Neural cell (in vitro differentiated cells): ENCODE measurements around the gene BET1L. TPM values are rescaled to one million over a fixed set of nuclear protein-coding genes. Genes with fewer than 3 reads are reported as not detected.

Source experiments
- H2AFZ ChIP-seq: fragments of 200-600, 300-800 bp; sonication (generic), shearing (Covaris generic); 2 replicates; pipeline ENCODE4 v1.6.0; 2014; ENCODE audit warnings: low read depth, mild to moderate bottlenecking, antibody characterized with exemption, low read length, moderate library complexity
- H3F3A ChIP-seq: fragments of 200-600 bp; shearing (Covaris generic); 2 replicates; pipeline ENCODE4 v1.6.1; 2016; ENCODE audit warnings: mild to moderate bottlenecking, moderate library complexity, mixed read lengths, antibody characterized with exemption, low read length; ENCODE audit not compliant: insufficient read depth, poor library complexity, severe bottlenecking
- H3K27ac ChIP-seq: fragments of 200-600, 300-800 bp; sonication (generic), shearing (Covaris generic); 2 replicates; pipeline ENCODE4 v1.5.1; 2014; ENCODE audit warnings: mild to moderate bottlenecking, low read length, moderate library complexity
- H3K27me3 ChIP-seq: fragments of 300-800, 200-600 bp; sonication (generic), shearing (Covaris generic); 2 replicates; pipeline ENCODE4 v1.6.0; 2014; ENCODE audit warnings: mild to moderate bottlenecking, low read depth, low read length, moderate library complexity; ENCODE audit not compliant: insufficient read depth
- H3K36me3 ChIP-seq: fragments of 300-800, 200-600 bp; sonication (generic), shearing (Covaris generic); 2 replicates; pipeline ENCODE4 v1.5.1; 2014; ENCODE audit warnings: mild to moderate bottlenecking, antibody characterized with exemption, low read length, moderate library complexity; ENCODE audit not compliant: insufficient read depth
- H3K4me2 ChIP-seq: fragments of 300-800, 200-600 bp; sonication (generic), shearing (Covaris generic); 2 replicates; pipeline ENCODE4 v1.6.0; 2014; ENCODE audit warnings: mild to moderate bottlenecking, low read length
- H3K4me3 ChIP-seq: fragments of 300-800, 200-600 bp; sonication (generic), shearing (Covaris generic); 2 replicates; pipeline ENCODE4 v1.5.1; 2014; ENCODE audit warnings: mild to moderate bottlenecking, low read length, moderate library complexity
- H3K79me2 ChIP-seq: fragments of 200-600 bp; shearing (Covaris generic); replicated peaks from 2 replicates; pipeline ENCODE4 v1.6.0; 2014; ENCODE audit warnings: mild to moderate bottlenecking, low read length, moderate library complexity; ENCODE audit not compliant: insufficient read depth
- H3K9ac ChIP-seq: fragments of 300-800, 200-600 bp; sonication (generic), shearing (Covaris generic); 2 replicates; pipeline ENCODE4 v1.6.1; 2016; ENCODE audit warnings: mild to moderate bottlenecking, low read length, mixed read lengths
- H3K9me2 ChIP-seq: fragments of 200-600 bp; shearing (Covaris generic); 2 replicates; pipeline ENCODE4 v1.6.1; 2016; ENCODE audit warnings: mild to moderate bottlenecking, low read length, mixed read lengths; ENCODE audit not compliant: insufficient read depth
- H3K9me3 ChIP-seq: fragments of 200-600, 300-800 bp; sonication (generic), shearing (Covaris generic); 2 replicates; pipeline ENCODE4 v1.6.1; 2016; ENCODE audit warnings: mild to moderate bottlenecking, mixed run types, low read length, moderate library complexity, mixed read lengths
- H4K20me1 ChIP-seq: fragments of 200-600 bp; shearing (Covaris generic); 2 replicates; pipeline ENCODE4 v1.6.1; 2016; ENCODE audit warnings: mild to moderate bottlenecking, mixed run types; ENCODE audit not compliant: insufficient read depth
- CTCF ChIP-seq: fragments of 450-650 bp; IDR thresholded peaks from 2 replicates; pipeline ENCODE4 v1.5.1; 2014; ENCODE audit warnings: antibody characterized with exemption, mild to moderate bottlenecking, moderate library complexity; ENCODE audit not compliant: poor library complexity, severe bottlenecking
- EP300 ChIP-seq: fragments of 450-650 bp; conservative IDR thresholded peaks from 2 replicates; pipeline ENCODE4 v1.6.1; 2014; ENCODE audit warnings: antibody characterized with exemption, mild to moderate bottlenecking, moderate library complexity; ENCODE audit not compliant: poor library complexity, severe bottlenecking
- EZH2 ChIP-seq: fragments of 200-600, 300-800 bp; shearing (Covaris generic), sonication (generic); IDR thresholded peaks from 2 replicates; pipeline ENCODE4 v1.6.1; 2014; ENCODE audit warnings: antibody characterized with exemption, low read length, borderline replicate concordance, mild to moderate bottlenecking; ENCODE audit not compliant: insufficient read depth, poor library complexity, severe bottlenecking
- MXI1 ChIP-seq: fragments of 450-650 bp; conservative IDR thresholded peaks from 2 replicates; pipeline ENCODE4 v1.6.1; 2014; ENCODE audit warnings: antibody characterized with exemption, mild to moderate bottlenecking; ENCODE audit not compliant: poor library complexity, severe bottlenecking
- POLR2AphosphoS5 ChIP-seq: IDR thresholded peaks from 2 replicates; pipeline ENCODE4 v1.6.1; 2012
- RAD21 ChIP-seq: fragments of 450-650 bp; conservative IDR thresholded peaks from 2 replicates; pipeline ENCODE4 v1.6.1; 2014; ENCODE audit warnings: antibody characterized with exemption, mild to moderate bottlenecking, moderate library complexity
- REST ChIP-seq: IDR thresholded peaks from 2 replicates; pipeline ENCODE4 v1.6.1; 2012; ENCODE audit warnings: borderline replicate concordance
- SMC3 ChIP-seq: fragments of 450-650 bp; conservative IDR thresholded peaks from 2 replicates; pipeline ENCODE4 v1.6.1; 2014; ENCODE audit warnings: antibody characterized with exemption, mild to moderate bottlenecking, moderate library complexity; ENCODE audit not compliant: poor library complexity
- TAF1 ChIP-seq: IDR thresholded peaks from 2 replicates; pipeline ENCODE4 v1.6.1; 2012; ENCODE audit warnings: low read depth
- polyA plus RNA-seq: library from polyadenylated mRNA; depleted of rRNA; stranded (reverse); fragments of >200 nt; gene quantifications from 2 replicates; pipeline ENCODE4 v1.2.3, GENCODE V29; 2014

BET1L gene
- polyA plus RNA-seq, 1 donor from 2014 or later: 7.6 TPM

- Histone ChIP-seq H3F3A (no peaks in the 10 kb centered on the region), H3K9ac (no peak overlapping the region), H3K27me3 (no peaks in the 10 kb centered on the region), H3K79me2 (peaks cover 13% of the 10 kb centered on the region), H3K9me3 (no peaks in the 10 kb centered on the region), H3K9me2 (no peaks in the 10 kb centered on the region), H4K20me1 (no peaks in the 10 kb centered on the region), H3K27ac (no peak overlapping the region), H3K36me3 (no peaks in the 10 kb centered on the region), H3K4me3 (no peak overlapping the region), H3K4me2 (no peak overlapping the region), H2AFZ (no peak overlapping the region)
- TF ChIP-seq EP300 (no peak), MXI1 (no peak), CTCF (no peak), REST (no peak), EZH2 (no peak), RAD21 (no peak), SMC3 (no peak), POLR2AphosphoS5 (no peak), TAF1 (no peak)
These were observed 3.9 kb downstream of the BET1L start for GRCh38 chr11:203056-203944.

GRCh38 chr11:202490-202889, 4.7 kb downstream of the BET1L start:
- H3K9ac ChIP-seq: no peak overlapping the region
- H4K20me1 ChIP-seq: no peaks in the 10 kb centered on the region
- no peak overlapping the region for H3K4me2 ChIP-seq
- no peaks in the 10 kb centered on the region for H3K9me2 ChIP-seq
- no peaks in the 10 kb centered on the region for H3K9me3 ChIP-seq
- H3K36me3 ChIP-seq: no peaks in the 10 kb centered on the region
- TF ChIP-seq SMC3 (no peak), MXI1 (no peak)
- H3K27me3 ChIP-seq: no peaks in the 10 kb centered on the region
- H3F3A ChIP-seq: no peaks in the 10 kb centered on the region
- peaks cover 13% of the 10 kb centered on the region for H3K79me2 ChIP-seq
- H3K27ac ChIP-seq: no peak overlapping the region
- H2AFZ ChIP-seq: no peak overlapping the region
- no peak overlapping the region for H3K4me3 ChIP-seq
